GDM1 (cell line): Measurements from ENCODE around the gene MCF2L2.
"Not testable (repeated sequence)": the region's sequence is repeated elsewhere in the genome, so short reads cannot be mapped to it uniquely, and the experiment has no call there.

Experiments
- DNase-seq: peaks from one replicate; lab custom pipeline; 2025; lab: John Stamatoyannopoulos, UW

The MCF2L2 gene

DNA sequence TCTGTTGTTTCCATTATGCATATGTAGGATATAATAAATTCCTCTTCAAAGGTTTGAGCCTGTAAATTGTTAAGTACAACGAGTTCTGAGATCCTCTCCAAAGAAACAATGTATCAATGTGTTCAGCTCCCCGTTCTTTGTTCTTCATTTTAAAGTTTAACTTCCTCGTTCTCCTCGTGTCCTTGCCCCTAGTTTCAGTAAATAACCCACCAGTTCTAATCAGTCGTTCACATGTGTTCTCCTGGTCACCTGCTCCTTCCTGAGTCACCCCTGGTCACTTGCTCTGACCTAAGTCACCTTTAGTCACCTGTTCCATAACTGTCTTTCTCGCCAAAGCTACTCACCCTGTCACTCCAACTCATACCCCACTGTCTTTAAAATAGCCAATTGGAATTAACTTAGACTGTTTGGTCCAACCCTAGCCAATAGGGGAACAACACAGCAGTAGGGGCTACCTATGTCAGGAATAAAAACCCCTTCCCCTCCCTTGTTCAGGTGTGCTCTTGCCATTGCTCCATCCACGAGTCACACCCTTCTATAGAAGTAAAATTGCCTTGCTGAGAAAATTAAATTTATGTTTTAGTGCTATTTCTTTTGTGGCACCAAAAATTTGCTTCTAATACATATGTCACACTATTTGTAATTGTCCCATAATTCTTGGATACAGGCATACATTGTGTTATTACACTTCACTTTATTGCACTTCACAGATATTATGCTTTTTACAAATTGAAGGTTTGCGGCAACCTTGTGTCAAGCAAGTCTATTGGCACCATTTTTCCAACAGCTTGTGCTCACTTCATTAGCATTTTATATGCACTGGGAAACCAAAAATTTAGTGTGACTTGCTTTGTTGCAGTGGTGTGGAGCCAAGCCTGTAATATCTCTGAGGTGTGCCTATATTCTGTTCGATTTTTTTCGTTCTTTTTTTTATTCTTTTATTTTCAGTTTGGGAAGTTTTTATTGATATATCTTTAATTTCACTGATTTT is 15.3 kb upstream of the MCF2L2 start:
- DNase-seq, result no peak

DNA sequence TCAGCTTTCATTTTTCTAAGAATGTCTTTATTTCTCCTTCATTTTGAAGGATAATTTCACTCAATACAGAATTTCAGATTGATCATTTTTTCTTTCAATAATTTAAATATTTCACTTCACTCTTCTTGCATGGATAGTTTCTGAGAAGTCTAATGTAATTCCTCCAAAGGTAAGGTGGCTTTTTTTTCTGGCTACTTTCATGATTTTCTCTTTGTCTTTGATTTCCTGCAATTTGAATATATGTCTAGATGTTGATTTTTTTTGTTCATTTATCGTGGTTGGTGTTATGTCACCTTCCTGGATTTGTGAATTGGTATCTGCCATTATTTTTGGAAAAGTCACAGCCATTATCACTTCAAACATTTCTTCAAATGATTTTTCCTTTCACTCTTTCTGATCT is 14.6 kb upstream of the MCF2L2 start:
- DNase-seq, result no peak

DNA sequence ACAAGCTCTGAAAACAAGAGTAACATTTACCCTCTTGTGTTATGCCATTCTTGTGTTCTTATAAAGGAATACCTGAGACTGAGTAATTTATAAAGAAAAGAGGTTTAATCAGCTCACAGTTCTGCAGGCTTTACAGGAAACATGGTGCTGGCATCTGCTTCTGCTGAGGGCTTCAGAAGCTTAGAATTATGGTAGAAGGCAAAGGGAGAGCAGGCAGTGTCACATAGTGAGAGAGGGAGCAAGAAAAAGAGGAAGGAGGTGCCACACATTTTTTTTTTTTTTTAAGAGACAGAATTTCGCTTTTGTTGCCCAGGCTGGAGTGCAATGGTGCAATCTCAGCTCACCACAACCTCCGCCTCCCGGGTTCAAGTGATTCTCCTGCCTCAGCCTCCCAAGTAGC is 12.1 kb upstream of the MCF2L2 start:
- not testable (repeated sequence) for DNase-seq

DNA sequence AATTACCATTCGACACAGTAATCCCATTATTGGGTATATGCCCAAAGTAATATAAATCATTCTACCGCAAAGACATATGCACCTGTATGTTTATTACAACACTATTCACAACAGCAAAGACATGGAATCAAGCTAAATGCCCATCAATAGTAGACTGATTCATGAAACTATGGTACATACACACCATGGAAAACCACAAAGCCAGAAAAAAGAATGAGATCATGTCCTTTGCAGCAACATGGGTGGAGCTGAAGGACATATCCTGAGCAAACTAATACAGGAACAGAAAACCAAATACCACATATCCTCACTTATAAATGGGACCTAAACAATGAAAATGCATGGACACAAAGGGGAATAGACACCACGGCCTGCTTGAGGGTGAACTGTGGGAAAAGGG is 11.1 kb upstream of the MCF2L2 start:
- DNase-seq, result no peak

DNA sequence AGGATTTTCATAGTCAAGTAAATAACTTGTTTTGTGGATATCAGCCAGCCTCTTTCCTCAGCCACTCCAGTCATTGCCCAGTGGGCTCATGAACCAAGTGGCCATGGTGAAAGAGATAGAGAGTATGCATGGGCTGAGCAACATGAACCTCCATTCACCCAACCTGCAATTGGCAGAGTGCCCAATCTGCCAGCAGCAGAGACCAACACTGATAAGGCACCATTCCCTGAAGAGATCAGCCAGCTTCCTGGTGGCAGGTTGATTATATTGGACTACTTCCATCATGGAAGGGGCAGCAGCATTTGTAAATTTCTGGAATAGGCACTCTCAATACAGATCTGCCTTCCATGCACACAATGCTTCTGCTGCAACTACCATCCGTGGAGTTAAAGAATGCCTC is 10.3 kb upstream of the MCF2L2 start:
- no peak for DNase-seq

DNA sequence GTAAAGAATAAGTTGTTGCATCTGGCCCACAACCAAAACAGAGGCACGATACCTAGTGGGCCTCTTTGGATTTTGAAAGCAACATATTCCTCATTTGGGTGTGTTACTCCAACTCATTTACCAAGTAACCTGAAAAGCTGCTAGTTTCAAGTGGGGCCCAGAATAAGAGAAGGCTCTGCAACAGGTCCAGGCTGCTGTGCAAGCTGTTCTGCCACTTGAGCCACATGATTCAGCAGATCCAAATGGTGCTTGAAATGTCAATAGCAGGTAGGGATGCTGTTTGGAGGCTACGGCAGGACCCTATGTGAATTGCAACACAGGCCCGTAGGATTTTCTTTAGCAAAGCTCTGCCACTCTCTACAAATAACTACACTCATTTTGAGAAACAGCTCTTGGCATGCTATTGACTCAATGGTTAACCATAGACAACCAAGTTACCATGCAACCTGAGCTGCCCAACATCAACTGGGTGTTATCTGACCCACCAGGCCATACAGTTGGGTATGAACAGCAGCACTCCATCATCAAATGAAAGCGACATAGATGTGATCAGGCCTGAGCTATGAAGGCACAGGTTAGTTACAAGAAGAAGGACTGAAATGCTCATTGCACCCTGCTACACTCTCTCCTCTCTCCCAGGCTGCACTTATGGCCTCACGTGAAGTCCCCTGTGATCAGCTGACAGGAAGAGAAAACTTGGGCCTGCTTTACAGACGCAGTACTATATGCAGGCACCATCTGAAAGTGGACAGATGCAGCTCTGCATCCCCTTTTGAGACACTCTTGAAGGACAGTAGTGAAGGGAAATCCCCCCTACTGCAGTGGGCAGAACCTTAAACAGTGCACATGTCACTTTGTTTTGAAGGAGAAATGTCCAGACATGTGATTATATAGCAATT is 9.5 kb upstream of the MCF2L2 start:
- no peak for DNase-seq

DNA sequence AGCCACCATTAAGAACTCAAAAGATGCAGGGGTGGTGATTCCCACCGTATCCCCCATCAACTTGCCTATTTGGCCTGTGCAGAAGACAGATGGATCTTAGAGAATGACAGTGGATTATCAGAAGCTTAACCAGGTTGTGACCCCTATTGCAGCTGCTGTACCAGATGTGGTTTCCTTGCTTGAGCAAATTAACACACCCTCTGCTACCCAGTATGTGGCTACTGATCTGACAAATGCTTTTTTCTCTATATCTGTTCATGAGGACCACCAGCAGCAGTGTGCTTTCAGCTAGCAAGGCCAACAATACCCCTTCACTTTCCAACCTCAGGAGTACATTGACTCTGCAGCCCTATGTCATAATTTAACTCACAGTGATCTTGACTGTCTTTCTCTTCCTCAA is 8.6 kb upstream of the MCF2L2 start:
- no peak for DNase-seq

DNA sequence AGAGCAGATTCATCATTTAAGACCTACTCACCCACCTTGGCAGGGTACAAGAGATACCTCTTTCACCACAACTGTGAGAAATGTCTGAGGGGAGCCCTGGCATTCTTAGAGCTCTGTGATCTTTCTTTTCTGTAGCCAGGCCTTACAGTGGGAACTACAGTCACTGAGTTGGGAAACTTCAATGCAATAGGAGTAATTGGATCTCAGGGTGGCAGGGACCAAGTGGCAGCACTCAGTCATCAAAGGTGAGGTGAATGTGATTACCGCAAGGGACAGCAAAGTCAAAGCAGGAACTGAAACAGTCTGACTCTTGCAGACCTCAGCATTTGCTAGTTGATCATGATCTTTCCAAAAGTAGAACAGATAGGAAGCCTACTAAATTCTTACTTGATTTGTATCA is 7.2 kb upstream of the MCF2L2 start:
- no peak for DNase-seq

DNA sequence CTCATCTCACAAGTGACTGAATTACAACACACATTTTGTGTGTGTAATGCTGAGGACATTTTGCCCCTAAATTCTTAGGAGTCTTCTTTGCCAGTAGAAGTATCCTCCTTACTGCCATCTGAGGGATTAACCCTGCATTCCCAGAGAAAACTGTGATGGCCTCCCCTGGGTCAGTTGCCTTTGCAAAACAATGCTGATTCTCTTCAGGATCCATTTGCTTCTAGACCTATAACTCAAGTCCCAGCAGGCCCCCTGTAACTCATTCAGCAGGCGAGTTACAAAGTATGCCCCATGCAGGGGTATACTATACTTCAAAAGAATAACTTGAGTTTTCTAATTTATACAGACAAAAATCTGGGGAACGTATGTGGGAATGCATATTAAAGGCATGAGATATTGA is 6.6 kb upstream of the MCF2L2 start:
- no peak for DNase-seq

DNA sequence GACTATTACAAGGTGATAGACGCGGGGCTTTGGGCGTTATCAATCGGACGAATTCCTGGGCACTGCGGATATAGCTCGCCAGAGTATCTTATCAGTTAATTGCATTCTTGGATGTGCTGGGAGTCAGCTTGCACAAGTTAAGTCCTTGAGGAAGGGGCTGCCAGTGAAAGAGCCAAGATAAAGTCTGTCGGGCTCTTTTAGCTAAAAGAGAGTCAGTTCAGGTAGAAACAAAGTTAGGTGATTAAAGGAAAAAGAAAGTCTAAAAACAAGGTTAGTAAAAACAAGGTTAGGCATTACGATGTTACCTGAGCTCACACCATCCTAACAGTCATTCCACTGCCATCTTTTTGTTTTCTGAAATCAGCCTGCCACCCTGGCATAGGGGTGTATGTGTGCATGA is 6.1 kb upstream of the MCF2L2 start:
- DNase-seq, result no peak

DNA sequence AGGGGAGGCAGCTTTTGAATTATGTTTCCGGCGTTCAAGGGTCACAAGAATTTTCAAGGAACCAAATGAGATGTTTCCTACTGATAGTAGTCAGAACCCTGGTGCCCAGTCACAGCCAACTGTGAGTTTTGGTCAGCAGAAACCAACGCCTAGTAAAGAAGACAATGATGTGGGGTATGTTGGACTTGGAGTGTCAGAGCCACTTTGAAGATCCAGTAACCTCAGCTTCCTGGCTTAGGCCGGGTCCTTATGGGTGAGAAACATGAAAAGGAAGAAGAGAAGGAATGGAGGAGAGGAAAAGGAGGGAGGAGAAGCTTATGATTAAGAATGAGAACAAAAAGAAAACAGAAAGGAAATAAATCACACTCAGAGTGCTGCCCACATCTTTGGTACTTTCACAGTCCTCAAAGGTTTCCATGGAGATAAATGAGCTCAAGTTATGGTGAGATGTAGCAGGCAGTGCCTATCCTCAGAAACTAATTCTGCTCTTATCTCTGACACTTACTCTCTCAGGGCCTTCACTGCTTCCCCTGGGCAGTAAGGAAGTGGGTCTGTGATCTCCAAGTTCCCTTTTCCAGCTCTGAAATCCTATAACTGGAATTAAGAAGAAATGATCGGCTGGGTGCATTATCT is 2.0 kb upstream of the MCF2L2 start:
- DNase-seq, result no peak

DNA sequence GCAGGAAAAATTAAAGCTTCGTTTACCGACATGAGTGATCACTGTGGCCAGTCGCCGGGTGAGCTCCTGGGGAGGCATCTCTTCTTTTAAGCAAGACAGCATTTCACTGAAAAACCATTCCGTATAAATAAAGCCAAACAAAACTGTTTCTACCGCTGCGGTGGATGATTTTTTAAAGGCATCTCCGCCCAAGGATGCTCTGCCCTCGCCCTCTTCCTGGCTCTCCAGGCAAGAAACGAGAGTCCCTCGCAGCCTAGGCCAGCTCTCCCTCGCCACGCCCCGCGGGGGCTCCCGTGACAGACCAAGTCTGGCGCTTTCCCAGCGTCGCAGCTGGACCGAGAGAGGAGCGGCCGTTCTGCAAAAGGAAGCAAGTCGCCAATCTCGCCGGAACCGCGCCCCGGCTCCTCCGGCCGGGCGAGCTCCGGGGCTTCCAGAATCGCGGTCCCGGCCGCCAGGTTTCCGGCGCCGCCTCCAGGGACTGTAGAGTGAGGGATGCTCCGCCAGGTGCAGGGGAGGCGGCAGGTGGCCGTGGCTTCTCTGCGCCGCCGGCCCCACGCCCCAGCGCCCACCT is 458 bp downstream of the MCF2L2 start:
- DNase-seq, result no peak

DNA sequence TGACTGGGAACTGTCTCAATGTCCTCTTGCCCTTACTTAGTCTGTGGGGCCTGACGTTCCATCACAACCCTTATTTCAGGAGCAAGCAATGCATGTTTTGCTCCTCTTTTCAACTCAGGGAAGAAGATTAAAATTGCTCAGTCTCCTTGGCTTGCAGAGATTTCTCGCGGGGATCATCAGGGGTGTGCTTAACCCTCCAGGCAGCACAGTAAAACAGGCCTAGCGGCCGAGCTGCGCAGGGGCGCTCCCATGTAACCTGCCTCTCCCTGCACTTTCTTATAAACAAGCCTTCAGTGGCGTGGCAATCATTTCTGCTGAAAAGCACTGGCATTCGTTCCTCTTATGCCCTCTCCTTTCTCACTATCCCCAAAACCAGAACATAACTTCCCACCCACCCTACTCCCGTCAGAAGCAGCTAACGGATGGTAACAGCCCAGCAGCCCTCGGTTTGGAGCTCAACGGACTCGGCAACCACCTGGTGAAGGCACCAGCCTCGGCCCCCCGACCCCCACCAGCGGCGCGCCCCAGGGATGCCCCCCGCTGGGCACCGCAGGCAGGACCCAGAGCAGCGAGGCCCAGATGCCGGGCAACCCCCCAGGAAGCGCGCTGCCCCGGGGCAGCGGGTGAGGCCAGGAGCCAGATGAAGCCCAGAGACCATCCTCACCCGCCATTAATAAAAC is 1.1 kb downstream of the MCF2L2 start:
- no peak for DNase-seq

DNA sequence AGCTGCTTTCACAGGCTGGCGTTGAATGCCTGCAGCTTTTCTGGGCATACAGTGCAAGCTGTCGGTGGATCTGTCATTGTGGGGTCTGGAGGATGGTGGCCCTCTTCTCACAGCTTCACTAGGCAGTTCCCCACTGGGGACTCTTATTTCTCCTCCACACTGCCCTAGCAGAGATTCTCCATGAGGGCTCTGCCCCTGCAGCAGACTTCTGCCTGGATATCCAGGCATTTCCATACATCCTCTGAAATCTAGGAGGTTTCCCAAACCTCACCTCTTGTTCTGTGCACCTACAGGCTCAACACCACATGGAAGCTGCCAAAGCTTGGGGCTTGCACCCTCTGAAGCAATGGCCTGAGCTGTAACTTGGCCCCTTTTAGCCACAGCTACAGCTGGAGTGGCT is 9.6 kb downstream of the MCF2L2 start:
- DNase-seq, result not testable (repeated sequence)

DNA sequence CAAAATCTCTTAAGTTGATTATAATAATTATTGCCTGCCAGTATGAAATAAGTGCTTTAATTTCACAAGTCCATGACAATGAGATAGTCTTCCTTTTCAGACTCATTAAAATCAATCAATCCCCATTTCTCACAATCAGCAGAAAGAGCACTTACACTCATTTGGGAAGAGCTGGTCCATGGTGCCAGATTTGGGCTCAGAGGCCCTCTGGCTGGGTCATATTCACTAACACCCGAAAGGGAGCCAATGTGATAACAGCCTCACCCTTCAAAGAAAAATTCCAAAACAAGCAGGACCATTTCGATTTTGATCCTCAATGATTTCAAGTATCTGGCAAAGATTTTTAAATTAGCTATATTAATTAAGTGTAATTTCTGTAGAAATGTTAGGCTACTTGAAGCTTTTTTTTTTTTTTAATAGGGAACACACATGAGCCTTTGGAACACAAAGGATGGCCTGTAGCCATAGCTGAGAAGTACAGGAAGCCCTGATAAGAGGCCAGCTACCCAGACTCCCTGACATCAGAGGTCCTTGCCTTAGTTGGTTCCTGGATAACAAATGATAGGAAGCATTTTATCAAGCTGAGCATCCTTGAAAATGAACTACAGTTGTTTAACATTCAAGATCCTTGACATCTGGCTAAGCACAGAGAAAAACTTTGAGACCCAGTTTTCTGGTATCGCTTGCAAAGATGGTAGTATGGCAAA is 17.1 kb downstream of the MCF2L2 start:
- no peak for DNase-seq

DNA sequence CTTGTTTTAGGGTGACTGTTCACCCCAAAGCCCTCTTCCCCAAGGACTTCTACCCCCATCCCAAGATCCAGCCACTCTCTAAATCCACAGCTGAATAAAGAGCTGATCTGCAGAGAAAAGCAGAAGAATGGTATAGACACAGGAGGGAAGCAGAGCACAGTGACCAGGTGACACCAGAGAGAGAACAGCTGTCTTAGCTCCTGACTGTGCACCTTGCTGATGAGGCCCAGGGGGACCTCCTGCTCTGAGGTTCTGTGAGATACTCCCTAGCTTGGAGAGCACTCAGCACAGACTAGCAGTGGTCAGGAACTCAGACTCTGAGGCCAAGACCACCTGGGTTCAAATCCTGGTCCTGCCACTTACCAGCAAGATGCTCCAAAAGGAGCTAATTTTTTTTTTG is 17.7 kb downstream of the MCF2L2 start:
- no peak for DNase-seq

DNA sequence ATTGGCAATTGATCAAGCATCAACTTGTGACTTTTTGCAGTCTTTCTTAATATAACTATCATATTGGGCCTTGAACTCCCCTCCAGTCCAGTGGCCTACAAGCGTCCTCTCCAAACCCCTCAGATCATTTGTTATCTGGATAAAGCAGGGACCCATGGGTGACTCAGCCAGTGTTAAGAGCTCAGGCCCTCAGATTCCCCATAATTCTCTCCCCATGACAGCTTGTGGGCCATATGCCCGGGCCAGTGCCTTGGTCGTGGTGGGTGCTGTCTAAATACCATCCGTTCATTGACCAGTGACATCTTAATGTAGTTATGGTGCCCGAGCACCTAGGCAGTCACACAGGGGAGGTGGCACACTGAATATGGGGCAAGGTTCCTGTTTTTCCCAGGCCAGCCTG is 18.1 kb downstream of the MCF2L2 start:
- DNase-seq, result no peak

DNA sequence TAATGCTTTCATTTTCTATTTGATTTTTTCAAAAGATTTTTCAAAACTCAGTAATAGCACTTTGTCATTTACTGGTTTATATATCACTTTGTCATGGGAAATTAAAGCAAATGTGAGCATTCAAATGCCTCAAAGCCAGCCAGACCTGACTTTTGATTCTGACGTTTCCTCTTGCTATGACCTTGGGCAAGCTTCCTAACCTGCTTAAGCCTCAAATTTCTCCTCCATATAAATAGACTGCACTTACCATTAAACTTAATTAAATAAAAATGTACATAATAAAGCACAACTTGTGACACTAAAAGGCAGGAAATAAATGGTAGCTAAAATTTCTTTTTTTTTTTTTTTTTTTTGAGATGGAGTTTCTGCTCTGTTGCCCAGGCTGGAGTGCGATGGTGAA is 19.2 kb downstream of the MCF2L2 start:
- DNase-seq, result no peak

DNA sequence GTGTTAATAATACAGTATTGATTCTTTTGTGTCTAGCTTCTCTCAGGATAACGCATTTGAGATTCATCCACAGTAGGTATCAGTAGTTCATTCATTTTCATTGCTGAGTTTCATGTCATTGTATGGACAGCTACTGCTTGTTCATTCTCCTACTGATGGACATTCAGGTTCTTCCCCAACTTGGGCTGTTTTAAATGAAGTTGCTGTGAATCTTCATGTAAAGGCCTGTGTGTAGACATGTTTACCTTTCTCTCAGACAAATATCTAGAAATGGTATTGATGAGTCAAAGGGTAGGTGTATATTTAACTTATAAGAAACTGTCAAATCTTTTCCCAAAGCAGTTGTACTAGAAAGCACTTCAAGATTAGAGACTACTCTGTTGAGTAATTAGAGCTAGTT is 26.7 kb downstream of the MCF2L2 start:
- no peak for DNase-seq

DNA sequence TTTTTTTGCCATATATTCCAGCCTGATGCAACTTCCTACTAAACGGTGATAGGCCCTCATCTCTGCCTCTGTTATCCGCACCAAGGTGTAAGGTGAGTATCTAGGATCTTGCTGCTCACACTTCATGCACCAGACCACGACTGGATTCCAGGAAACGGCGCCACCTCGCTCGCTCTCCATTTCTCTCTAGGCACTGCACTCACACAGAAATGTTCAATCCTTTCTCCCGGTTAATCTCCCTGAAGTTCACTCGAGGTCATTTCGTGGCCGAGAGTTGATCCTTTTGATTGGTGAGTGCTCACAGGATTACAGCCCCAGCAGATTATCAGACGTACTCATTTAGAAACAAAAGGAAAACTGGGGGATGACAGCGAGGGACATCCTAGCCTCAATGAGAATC is 28.1 kb downstream of the MCF2L2 start:
- no peak for DNase-seq
